Peyer's patch (tissue), 4 donors: ENCODE data around the gene ALOX5AP. TPM values are rescaled to one million over a fixed set of nuclear protein-coding genes. Genes with fewer than 3 reads are reported as not detected.

Source experiments
- DNase-seq, 3 donors: peaks; one replicate each; pipeline ENCODE4 v3.0.0-alpha.2; 2017 to 2019
- H3K27ac ChIP-seq, 4 donors: fragments of 200-600 bp; sonication (generic); one replicate each; pipeline ENCODE4 v1.5.1; 2016 to 2019
- H3K27me3 ChIP-seq, 2 donors: fragments of 200-600 bp; sonication (generic); one replicate each; pipeline ENCODE4 v1.5.1; 2019
- H3K36me3 ChIP-seq, 3 donors: fragments of 200-600 bp; sonication (generic); one replicate each; pipeline ENCODE4 v1.5.1; 2016 to 2019
- H3K4me1 ChIP-seq, 4 donors: fragments of 200-600 bp; sonication (generic); one replicate each; pipeline ENCODE4 v1.5.1; 2016 to 2019
- H3K4me3 ChIP-seq, 4 donors: fragments of 200-600 bp; sonication (generic); 1 replicate in 3 of 4; 2 replicates in 1 of 4; pipeline ENCODE4 v1.5.1; 2016 to 2019; ENCODE audit warnings: mild to moderate bottlenecking in 1 of 4
- H3K9me3 ChIP-seq, 4 donors: fragments of 200-600 bp; sonication (generic); one replicate each; pipeline ENCODE4 v1.5.1; 2016 to 2019; ENCODE audit warnings: mild to moderate bottlenecking in 1 of 4
- CTCF ChIP-seq, 6 experiments: fragments of 450-650 bp in 4 of 6; fragments of 200-600 bp in 2 of 6; sonication (generic) in 1 of 6; IDR thresholded peaks; one replicate each; pipeline ENCODE4 v1.5.1; 2017 to 2019; ENCODE audit warnings: antibody characterized with exemption in 6 of 6, mild to moderate bottlenecking in 3 of 6, moderate library complexity in 1 of 6
- POLR2A ChIP-seq, 2 donors: fragments of 450-650 bp; IDR thresholded peaks; one replicate each; pipeline ENCODE4 v1.5.1; 2017; ENCODE audit warnings: antibody characterized with exemption in 2 of 2, mild to moderate bottlenecking in 2 of 2, moderate library complexity in 2 of 2
- total RNA-seq, 4 donors: library from RNA; depleted of rRNA; stranded (reverse); fragments of >200 nt; gene quantifications; one replicate each; pipeline ENCODE4 v1.1.0, GENCODE V29; 2016

The ALOX5AP gene
- total RNA-seq, 4 donors from 2014 or later: 7.6 to 19.8 (median 13.2) TPM

GRCh38 chr13:30774214-30774730 lies 38.9 kb downstream of the ALOX5AP start:
- no peak for TF ChIP-seq CTCF (IDR thresholded peaks at IDR 0.05)
- no peak for TF ChIP-seq POLR2A (IDR thresholded peaks at IDR 0.05)
- H3K36me3 ChIP-seq: no peaks in the 10 kb centered on the region
- H3K4me1 ChIP-seq: no peaks in the 10 kb centered on the region
- no peaks in the 10 kb centered on the region for H3K9me3 ChIP-seq
- DNase-seq: no peak
- no peak overlapping the region for H3K4me3 ChIP-seq
- peak overlapping the region in 3 of 4 donors; percentile 10 to 73 (median 71) for H3K27ac ChIP-seq
- no peaks in the 10 kb centered on the region for H3K27me3 ChIP-seq

- Histone ChIP-seq H3K36me3 (no peaks in the 10 kb centered on the region), H3K27ac (no peak overlapping the region), H3K4me1 (no peaks in the 10 kb centered on the region), H3K4me3 (no peak overlapping the region), H3K9me3 (no peaks in the 10 kb centered on the region), H3K27me3 (no peaks in the 10 kb centered on the region)
- no peak for DNase-seq
- TF ChIP-seq CTCF (IDR thresholded peaks at IDR 0.05) (no peak), POLR2A (IDR thresholded peaks at IDR 0.05) (no peak)
Measured at GRCh38 chr13:30776661-30777060, 41.3 kb downstream of the ALOX5AP start.

GRCh38 chr13:30779016-30779415 lies 43.7 kb downstream of the ALOX5AP start:
- no peak for DNase-seq
- Histone ChIP-seq H3K4me1 (no peaks in the 10 kb centered on the region), H3K36me3 (no peaks in the 10 kb centered on the region), H3K27me3 (no peaks in the 10 kb centered on the region), H3K27ac (no peak overlapping the region), H3K4me3 (no peak overlapping the region), H3K9me3 (no peaks in the 10 kb centered on the region)
- no peak for TF ChIP-seq CTCF (IDR thresholded peaks at IDR 0.05)
- no peak for TF ChIP-seq POLR2A (IDR thresholded peaks at IDR 0.05)

GRCh38 chr13:30779608-30780007 lies 44.3 kb downstream of the ALOX5AP start:
- no peak overlapping the region for H3K4me3 ChIP-seq
- H3K36me3 ChIP-seq: no peaks in the 10 kb centered on the region
- H3K27me3 ChIP-seq: no peaks in the 10 kb centered on the region

GRCh38 chr13:30780338-30780981 lies 45.1 kb downstream of the ALOX5AP start:
- Histone ChIP-seq H3K27ac (no peak overlapping the region), H3K9me3 (no peaks in the 10 kb centered on the region), H3K4me1 (no peaks in the 10 kb centered on the region), H3K36me3 (no peaks in the 10 kb centered on the region), H3K27me3 (no peaks in the 10 kb centered on the region), H3K4me3 (no peak overlapping the region)
- no peak for TF ChIP-seq POLR2A (IDR thresholded peaks at IDR 0.05)
- TF ChIP-seq CTCF (IDR thresholded peaks at IDR 0.05): no peak
- no peak for DNase-seq

More at GRCh38 chr13:30779608-30780007, 44.3 kb downstream of the ALOX5AP start:
- no peak overlapping the region for H3K27ac ChIP-seq
- TF ChIP-seq CTCF (IDR thresholded peaks at IDR 0.05): no peak
- TF ChIP-seq POLR2A (IDR thresholded peaks at IDR 0.05): no peak
- DNase-seq: no peak
- no peaks in the 10 kb centered on the region for H3K9me3 ChIP-seq
- H3K4me1 ChIP-seq: no peaks in the 10 kb centered on the region
